ENCODE measurements around the gene PIGM. TPM values are rescaled to one million over a fixed set of nuclear protein-coding genes. Genes with fewer than 3 reads are reported as not detected.

Gene PIGM
- total and polyA plus RNA-seq, 4 donors: 1.3 to 6.7 (median 4.4) TPM

Other genes with a start within 250 kb of the PIGM start
- 1 to 10 TPM in 1 of 2 donors, under 1 TPM in 1; 0.45 to 1.7 TPM for gene FCRL6, start 229.6 kb downstream of the PIGM start, total RNA-seq
- under 1 TPM in 1 of 2 donors, not detected in 1; 0.88 TPM for gene FCRL6, start 229.6 kb downstream of the PIGM start, polyA plus RNA-seq
- 10 to 100 TPM in 1 of 2 donors, 1 to 10 TPM in 1; 8.0 to 12.8 TPM for gene SLAMF8, start 205.1 kb downstream of the PIGM start, total RNA-seq
- 1 to 10 TPM; 1.3 to 3.9 TPM for gene SLAMF8, start 205.1 kb downstream of the PIGM start, polyA plus RNA-seq
- gene VSIG8, start 169.3 kb downstream of the PIGM start, total RNA-seq: under 1 TPM in 1 of 2 donors, not detected in 1; 0.21 TPM
- under 1 TPM in 1 of 2 donors, not detected in 1; 0.56 TPM for gene VSIG8, start 169.3 kb downstream of the PIGM start, polyA plus RNA-seq
- gene CFAP45, start 131.8 kb downstream of the PIGM start, total RNA-seq: 1 to 10 TPM; 2.5 to 2.7 TPM
- 1 to 10 TPM in 1 of 2 donors, not detected in 1; 2.7 TPM for gene CFAP45, start 131.8 kb downstream of the PIGM start, polyA plus RNA-seq
- gene TAGLN2, start 106.5 kb downstream of the PIGM start, total RNA-seq: 100 to 1,000 TPM; 316 to 350 TPM
- gene TAGLN2, start 106.5 kb downstream of the PIGM start, polyA plus RNA-seq: 100 to 1,000 TPM; 349 to 383 TPM
- gene IGSF9, start 86.4 kb downstream of the PIGM start, total RNA-seq: under 1 TPM in 1 of 2 donors, not detected in 1; 0.30 TPM
- gene IGSF9, start 86.4 kb downstream of the PIGM start, polyA plus RNA-seq: 1 to 10 TPM in 1 of 2 donors, under 1 TPM in 1; 0.05 to 1.0 TPM
- gene SLAMF9, start 77.8 kb downstream of the PIGM start, total RNA-seq: not detected
- not detected for gene SLAMF9, start 77.8 kb downstream of the PIGM start, polyA plus RNA-seq
- gene KCNJ10, start 38.2 kb upstream of the PIGM start, total RNA-seq: under 1 TPM; 0.10 to 0.24 TPM
- gene KCNJ10, start 38.2 kb upstream of the PIGM start, polyA plus RNA-seq: under 1 TPM in 1 of 2 donors, not detected in 1; 0.63 TPM
- not detected for gene KCNJ9, start 49.5 kb upstream of the PIGM start, total RNA-seq
- not detected for gene KCNJ9, start 49.5 kb upstream of the PIGM start, polyA plus RNA-seq
- gene IGSF8, start 66.6 kb upstream of the PIGM start, total RNA-seq: 10 to 100 TPM; 29.5 to 33.5 TPM
- 10 to 100 TPM; 10.5 to 48.0 TPM for gene IGSF8, start 66.6 kb upstream of the PIGM start, polyA plus RNA-seq
- 10 to 100 TPM; 24.8 to 27.7 TPM for gene ATP1A2, start 83.8 kb upstream of the PIGM start, total RNA-seq
- gene ATP1A2, start 83.8 kb upstream of the PIGM start, polyA plus RNA-seq: 10 to 100 TPM; 15.3 to 26.9 TPM
- under 1 TPM in 1 of 2 donors, not detected in 1; 0.19 TPM for gene ATP1A4, start 119.6 kb upstream of the PIGM start, total RNA-seq
- under 1 TPM in 1 of 2 donors, not detected in 1; 0.36 TPM for gene ATP1A4, start 119.6 kb upstream of the PIGM start, polyA plus RNA-seq
- 1 to 10 TPM; 1.6 to 4.4 TPM for gene CASQ1, start 158.6 kb upstream of the PIGM start, total RNA-seq
- 10 to 100 TPM in 1 of 2 donors, 1 to 10 TPM in 1; 3.5 to 15.2 TPM for gene CASQ1, start 158.6 kb upstream of the PIGM start, polyA plus RNA-seq
- 100 to 1,000 TPM; 258 to 313 TPM for gene PEA15, start 173.4 kb upstream of the PIGM start, total RNA-seq
- gene PEA15, start 173.4 kb upstream of the PIGM start, polyA plus RNA-seq: 100 to 1,000 TPM; 296 to 350 TPM
- 100 to 1,000 TPM; 134 to 152 TPM for gene DCAF8, start 230.6 kb upstream of the PIGM start, total RNA-seq
- 100 to 1,000 TPM in 1 of 2 donors, 10 to 100 TPM in 1; 39.2 to 128 TPM for gene DCAF8, start 230.6 kb upstream of the PIGM start, polyA plus RNA-seq

Data from aorta (tissue), 4 donors.